RWPE1 (cell line): ENCODE results near the gene BTRC.

Experiments used
- CTCF ChIA-PET: fragments of 350-600 bp; sonication (Branson Sonifier 250); formaldehyde crosslinking; extraction: SDS; loops from one replicate; lab custom pipeline; 2021; lab: Yijun Ruan, JAX
- POLR2A ChIA-PET: fragments of 400-600 bp; formaldehyde crosslinking; extraction: SDS; loops from one replicate; lab custom pipeline; 2020; ENCODE audit warnings: antibody characterized with exemption; ENCODE audit not compliant: low non-redundant PET; lab: Yijun Ruan, JAX
- DNase-seq: peaks from one replicate; pipeline ENCODE4 v3.0.0; 2012; ENCODE audit warnings: low spot score
- H3K27ac ChIP-seq: fragments of 450-650 bp; 2 replicates; pipeline ENCODE4 v1.5.1; 2017
- TF ChIP-seq, protein P1 (sequence below): fragments of 450-650 bp; conservative IDR thresholded peaks from 2 replicates; pipeline ENCODE4 v1.5.1; 2017; ENCODE audit warnings: low read depth, mild to moderate bottlenecking

Gene BTRC

DNA sequence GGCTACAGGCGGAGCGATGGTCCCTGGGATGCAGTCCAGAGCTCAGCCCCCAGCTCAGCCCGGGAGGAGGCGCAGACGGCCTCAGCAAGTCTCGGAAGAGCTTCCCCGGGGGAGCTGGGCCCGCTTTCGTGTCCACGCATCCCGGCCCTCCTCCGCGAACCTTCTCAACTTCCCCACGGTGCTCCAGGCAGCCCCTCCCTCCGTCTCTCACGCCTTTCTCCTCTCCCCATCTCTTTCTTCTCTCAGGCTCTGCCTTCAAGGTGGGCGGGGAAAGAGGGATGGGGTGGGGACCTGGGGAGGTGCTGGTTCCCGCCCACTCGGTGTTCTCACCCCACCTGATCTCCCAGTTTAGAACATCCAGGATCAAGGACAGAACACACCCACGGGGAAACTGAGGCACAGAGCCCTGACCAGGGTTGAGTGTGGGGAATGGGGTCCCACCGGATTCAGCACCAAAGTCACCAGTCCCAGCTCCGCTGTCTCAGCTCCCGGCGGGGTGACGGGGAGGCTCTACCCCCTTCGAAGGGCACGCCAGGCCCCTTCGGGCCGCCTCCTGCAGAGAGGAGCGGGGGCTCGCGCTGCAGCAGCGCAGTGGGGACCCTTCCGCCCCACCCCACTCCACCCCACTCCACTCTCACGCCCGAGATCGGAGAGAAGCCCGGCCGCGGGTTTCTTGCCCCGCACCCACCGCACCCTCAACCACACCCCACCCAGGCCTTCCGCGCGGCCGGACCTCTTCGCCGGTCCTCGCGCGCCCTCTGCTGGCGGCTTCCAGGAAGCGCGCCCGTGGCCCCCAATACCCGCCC is 215.9 kb downstream of the BTRC start:
- ChIA-PET POLR2A (interaction anchor here (0.6 to 0.7 kb wide), 2 partner anchors 17 to 501 kb away, joined by 3 read pairs; no protein-coding TSS in a partner anchor), CTCF (interaction anchor here (0.5 to 3.3 kb wide), 27 partner anchors 9 to 576 kb away, joined by 3 to 43 read pairs (median 4); no protein-coding TSS in a partner anchor)
- TF ChIP-seq, protein P1, sequence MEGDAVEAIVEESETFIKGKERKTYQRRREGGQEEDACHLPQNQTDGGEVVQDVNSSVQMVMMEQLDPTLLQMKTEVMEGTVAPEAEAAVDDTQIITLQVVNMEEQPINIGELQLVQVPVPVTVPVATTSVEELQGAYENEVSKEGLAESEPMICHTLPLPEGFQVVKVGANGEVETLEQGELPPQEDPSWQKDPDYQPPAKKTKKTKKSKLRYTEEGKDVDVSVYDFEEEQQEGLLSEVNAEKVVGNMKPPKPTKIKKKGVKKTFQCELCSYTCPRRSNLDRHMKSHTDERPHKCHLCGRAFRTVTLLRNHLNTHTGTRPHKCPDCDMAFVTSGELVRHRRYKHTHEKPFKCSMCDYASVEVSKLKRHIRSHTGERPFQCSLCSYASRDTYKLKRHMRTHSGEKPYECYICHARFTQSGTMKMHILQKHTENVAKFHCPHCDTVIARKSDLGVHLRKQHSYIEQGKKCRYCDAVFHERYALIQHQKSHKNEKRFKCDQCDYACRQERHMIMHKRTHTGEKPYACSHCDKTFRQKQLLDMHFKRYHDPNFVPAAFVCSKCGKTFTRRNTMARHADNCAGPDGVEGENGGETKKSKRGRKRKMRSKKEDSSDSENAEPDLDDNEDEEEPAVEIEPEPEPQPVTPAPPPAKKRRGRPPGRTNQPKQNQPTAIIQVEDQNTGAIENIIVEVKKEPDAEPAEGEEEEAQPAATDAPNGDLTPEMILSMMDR = peak; percentile 81
- peak overlapping the region; percentile 8 for H3K27ac ChIP-seq
- peak; percentile 88 for DNase-seq

DNA sequence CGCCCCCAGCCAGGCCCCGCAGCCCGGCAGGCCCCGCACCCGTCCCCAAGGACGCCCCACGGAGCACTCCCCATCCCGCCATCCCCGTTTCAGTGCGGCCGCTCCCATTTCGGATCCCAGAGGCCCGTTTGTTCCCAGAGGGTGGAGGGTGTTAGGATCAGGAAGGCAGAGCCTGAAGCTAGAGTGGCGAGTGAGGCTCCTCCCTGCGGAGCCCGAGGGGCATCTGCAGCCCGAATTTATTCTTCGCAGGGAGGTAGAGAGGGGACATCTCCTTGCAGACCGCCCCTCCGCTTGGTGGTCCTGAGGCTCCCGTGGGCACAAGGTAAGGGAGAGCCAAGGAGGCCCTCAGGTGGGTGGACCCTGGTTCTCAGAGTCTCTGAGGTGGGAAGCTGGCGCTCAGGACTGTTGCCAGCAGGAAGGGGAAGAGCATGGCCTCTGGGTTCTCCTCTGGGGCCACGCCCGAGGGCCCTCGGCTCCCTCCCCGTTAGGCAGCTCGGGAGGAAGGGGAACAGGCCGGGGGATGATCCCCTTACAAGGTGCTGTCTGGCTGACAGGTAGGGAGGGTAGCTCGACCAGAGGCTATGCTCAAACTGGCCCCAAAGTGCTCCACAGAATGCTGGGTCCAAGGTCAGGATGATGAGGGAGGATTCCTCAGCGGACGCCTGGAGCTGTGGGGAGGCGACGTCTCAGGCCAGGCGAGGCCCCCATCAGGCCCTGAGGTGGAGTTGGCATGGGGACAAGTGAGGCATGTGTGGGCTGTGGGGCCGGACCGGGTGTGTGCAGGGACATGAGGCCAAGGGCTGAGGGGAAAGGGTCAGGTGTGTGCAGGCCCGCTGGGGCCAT is 216.7 kb downstream of the BTRC start:
- TF ChIP-seq, protein P1 = peak; percentile 50
- ChIA-PET CTCF (interaction anchor here (0.5 to 3.3 kb wide), 24 partner anchors 10 to 1935 kb away, joined by 3 to 43 read pairs (median 4); no protein-coding TSS in a partner anchor), POLR2A (interaction anchor here (0.5 kb wide), 1 partner anchor 129 kb away, joined by 5 read pairs; no protein-coding TSS in a partner anchor)
- H3K27ac ChIP-seq = peak overlapping the region; percentile 8
- DNase-seq = no peak

DNA sequence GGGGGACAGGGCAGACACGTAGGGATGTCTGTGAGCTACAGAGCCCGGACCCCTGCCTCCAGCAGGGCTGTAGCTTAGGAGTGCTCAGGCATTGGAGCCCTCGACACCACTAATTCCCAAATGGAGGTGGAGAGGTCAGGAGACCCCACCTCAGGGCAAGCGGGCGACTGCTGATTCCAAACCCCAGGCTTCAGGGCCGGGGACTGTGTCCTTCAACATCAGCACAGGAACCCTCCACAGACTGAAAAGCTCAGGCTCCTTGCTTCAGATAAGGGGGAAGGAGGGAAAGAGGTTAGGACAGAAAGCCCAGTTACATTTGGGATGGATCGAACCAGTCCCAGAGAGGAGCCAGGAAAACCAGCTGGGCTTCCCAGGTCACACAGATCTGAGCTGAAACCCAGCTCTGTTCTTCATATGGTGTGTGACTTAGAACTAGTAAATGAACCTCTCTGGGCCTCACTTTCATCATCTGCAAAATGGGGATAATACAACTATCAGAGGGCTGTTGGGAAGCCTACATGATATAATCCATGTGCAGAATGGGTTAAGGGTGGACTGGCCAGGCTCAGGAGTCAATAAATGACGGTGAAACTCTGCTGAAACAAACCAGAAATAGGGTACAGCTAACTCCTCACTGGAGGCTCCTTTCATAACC is 217.4 kb downstream of the BTRC start:
- ChIA-PET CTCF (interaction anchor here (0.7 to 3.3 kb wide), 12 partner anchors 9 to 1993 kb away, joined by 3 to 43 read pairs (median 4); no protein-coding TSS in a partner anchor), POLR2A (no interaction called here)
- DNase-seq = no peak
- TF ChIP-seq, protein P1 = no peak
- H3K27ac ChIP-seq = no peak overlapping the region

DNA sequence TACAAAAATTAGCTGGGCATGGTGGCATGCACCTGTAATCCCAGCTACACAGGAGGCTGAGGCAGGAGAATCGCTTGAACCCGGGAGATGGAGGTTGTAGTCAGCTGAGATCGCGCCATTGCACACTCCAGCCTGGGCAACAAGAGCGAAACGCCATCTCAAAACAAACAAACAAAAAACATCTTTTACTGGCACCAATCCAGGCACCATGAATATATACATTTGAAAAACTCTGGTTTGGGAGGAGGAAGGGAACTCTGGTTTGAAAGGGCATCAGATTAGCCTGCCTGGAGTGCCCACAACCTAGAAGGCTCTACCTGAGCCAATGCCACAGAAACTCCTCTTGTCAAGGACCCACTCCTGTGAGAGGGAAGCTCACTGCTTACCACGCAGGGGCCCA is 218.2 kb downstream of the BTRC start:
- DNase-seq = no peak
- ChIA-PET CTCF (interaction anchor here (1.4 to 3.3 kb wide), 4 partner anchors 8 to 358 kb away, joined by 4 to 43 read pairs (median 24); no protein-coding TSS in a partner anchor), POLR2A (no interaction called here)
- TF ChIP-seq, protein P1 = no peak
- H3K27ac ChIP-seq = no peak overlapping the region

DNA sequence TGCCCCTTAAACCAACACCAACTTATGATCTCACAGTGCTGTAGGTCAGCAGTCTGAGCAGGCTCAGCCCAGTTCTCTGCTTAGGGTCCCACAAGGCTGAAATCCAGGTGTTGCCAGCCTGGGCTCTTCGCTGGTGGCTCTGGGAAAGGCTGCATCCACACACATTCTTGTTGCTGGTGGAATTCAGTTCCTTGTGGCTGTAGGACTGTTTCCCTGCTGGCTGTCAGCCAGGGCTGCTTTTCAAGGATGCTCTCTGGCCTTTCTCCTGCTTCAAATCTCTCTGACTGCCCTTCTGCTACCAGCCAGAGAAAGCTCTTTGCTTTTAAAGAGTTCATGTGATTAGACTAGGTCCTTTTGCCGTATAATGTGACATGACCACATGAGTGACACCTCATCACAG is 218.8 kb downstream of the BTRC start:
- no peak overlapping the region for H3K27ac ChIP-seq
- TF ChIP-seq, protein P1 = no peak
- DNase-seq = no peak
- CTCF ChIA-PET = interaction anchor here (1.4 kb wide), 1 partner anchor 208 kb away, joined by 4 read pairs; no protein-coding TSS in a partner anchor
- POLR2A ChIA-PET = no interaction called here
